Measurements from ENCODE around the gene UNC93A.

The UNC93A gene

GRCh38 chr6:167304912-167305311 lies 13.8 kb downstream of the UNC93A start:
- Histone ChIP-seq H3K36me3 (ENCODE audit: insufficient read depth, low read length) (no peaks in the 10 kb centered on the region), H2AFZ (ENCODE audit: low read depth, low read length) (no peak overlapping the region), H3K79me2 (ENCODE audit: insufficient read depth, low read length) (no peaks in the 10 kb centered on the region), H3K9me3 (ENCODE audit: insufficient read depth, low read length, severe bottlenecking) (no peaks in the 10 kb centered on the region), H3K27me3 (ENCODE audit: insufficient read depth, low read length, poor library complexity) (no peaks in the 10 kb centered on the region), H3K4me3 (ENCODE audit: low read depth in 1 of 2, low read length in 2 of 2) (no peak overlapping the region), H3K9ac (ENCODE audit: low read depth, low read length) (no peak overlapping the region), H4K20me1 (ENCODE audit: insufficient read depth, low read length) (no peaks in the 10 kb centered on the region), H3K4me2 (ENCODE audit: insufficient read depth, low read length) (no peak overlapping the region), H3K4me1 (ENCODE audit: insufficient read depth, low read length) (no peaks in the 10 kb centered on the region), H3K27ac (ENCODE audit: low read length) (no peak overlapping the region)
- TF ChIP-seq, protein P1, sequence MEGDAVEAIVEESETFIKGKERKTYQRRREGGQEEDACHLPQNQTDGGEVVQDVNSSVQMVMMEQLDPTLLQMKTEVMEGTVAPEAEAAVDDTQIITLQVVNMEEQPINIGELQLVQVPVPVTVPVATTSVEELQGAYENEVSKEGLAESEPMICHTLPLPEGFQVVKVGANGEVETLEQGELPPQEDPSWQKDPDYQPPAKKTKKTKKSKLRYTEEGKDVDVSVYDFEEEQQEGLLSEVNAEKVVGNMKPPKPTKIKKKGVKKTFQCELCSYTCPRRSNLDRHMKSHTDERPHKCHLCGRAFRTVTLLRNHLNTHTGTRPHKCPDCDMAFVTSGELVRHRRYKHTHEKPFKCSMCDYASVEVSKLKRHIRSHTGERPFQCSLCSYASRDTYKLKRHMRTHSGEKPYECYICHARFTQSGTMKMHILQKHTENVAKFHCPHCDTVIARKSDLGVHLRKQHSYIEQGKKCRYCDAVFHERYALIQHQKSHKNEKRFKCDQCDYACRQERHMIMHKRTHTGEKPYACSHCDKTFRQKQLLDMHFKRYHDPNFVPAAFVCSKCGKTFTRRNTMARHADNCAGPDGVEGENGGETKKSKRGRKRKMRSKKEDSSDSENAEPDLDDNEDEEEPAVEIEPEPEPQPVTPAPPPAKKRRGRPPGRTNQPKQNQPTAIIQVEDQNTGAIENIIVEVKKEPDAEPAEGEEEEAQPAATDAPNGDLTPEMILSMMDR (IDR thresholded peaks at IDR 0.05; ENCODE audit: borderline replicate concordance, extremely low read depth, low read length, poor library complexity, severe bottlenecking), result no peak
- no peak for TF ChIP-seq EZH2 (IDR thresholded peaks at IDR 0.05; ENCODE audit: borderline replicate concordance, low read depth, low read length, severe bottlenecking)
- DNase-seq (no peak), ATAC-seq (ENCODE audit: insufficient read depth, low read depth) (no peak)

DNA sequence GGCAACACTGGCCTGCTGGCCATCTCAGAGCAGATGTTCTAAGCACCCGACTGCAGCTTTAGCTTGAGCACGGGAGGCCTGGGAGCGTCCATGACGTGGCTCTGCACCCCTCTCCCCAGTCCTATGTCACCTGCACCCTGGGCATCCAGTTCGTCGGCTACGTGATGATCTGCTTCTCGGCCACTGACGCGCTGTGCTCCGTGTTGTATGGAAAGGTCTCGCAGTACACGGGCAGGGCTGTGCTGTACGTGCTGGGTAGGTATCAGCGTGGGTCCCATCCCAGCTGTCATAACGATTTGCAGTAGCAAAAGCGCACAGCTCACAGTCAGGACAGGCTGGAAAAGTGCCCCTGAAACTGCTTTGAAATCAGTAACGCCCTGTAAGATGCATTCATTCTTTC lies 14.7 kb downstream of the UNC93A start:
- Histone ChIP-seq H3K27me3 (ENCODE audit: insufficient read depth, low read length, poor library complexity) (no peaks in the 10 kb centered on the region), H3K4me1 (ENCODE audit: insufficient read depth, low read length) (no peaks in the 10 kb centered on the region), H3K79me2 (ENCODE audit: insufficient read depth, low read length) (no peaks in the 10 kb centered on the region), H3K4me3 (ENCODE audit: low read depth in 1 of 2, low read length in 2 of 2) (no peak overlapping the region), H3K4me2 (ENCODE audit: insufficient read depth, low read length) (no peak overlapping the region), H2AFZ (ENCODE audit: low read depth, low read length) (no peak overlapping the region), H3K9me3 (ENCODE audit: insufficient read depth, low read length, severe bottlenecking) (no peaks in the 10 kb centered on the region), H3K9ac (ENCODE audit: low read depth, low read length) (no peak overlapping the region), H3K36me3 (ENCODE audit: insufficient read depth, low read length) (no peaks in the 10 kb centered on the region), H3K27ac (ENCODE audit: low read length) (no peak overlapping the region), H4K20me1 (ENCODE audit: insufficient read depth, low read length) (no peaks in the 10 kb centered on the region)
- TF ChIP-seq EZH2 (IDR thresholded peaks at IDR 0.05; ENCODE audit: borderline replicate concordance, low read depth, low read length, severe bottlenecking), result no peak
- TF ChIP-seq, protein P1 (IDR thresholded peaks at IDR 0.05; ENCODE audit: borderline replicate concordance, extremely low read depth, low read length, poor library complexity, severe bottlenecking), result no peak
- ATAC-seq (ENCODE audit: insufficient read depth, low read depth) (no peak), DNase-seq (no peak)

- H3K27me3 ChIP-seq (ENCODE audit: insufficient read depth, low read length, poor library complexity), result no peaks in the 10 kb centered on the region
- no peak for ATAC-seq (ENCODE audit: insufficient read depth, low read depth)
- no peak for DNase-seq
Observed at GRCh38 chr6:167306401-167306998, 15.4 kb downstream of the UNC93A start.

More at GRCh38 chr6:167306401-167306998, 15.4 kb downstream of the UNC93A start:
- Histone ChIP-seq H3K4me3 (ENCODE audit: low read depth in 1 of 2, low read length in 2 of 2) (no peak overlapping the region), H2AFZ (ENCODE audit: low read depth, low read length) (no peak overlapping the region), H3K79me2 (ENCODE audit: insufficient read depth, low read length) (no peaks in the 10 kb centered on the region), H3K4me2 (ENCODE audit: insufficient read depth, low read length) (no peak overlapping the region), H3K27ac (ENCODE audit: low read length) (no peak overlapping the region), H4K20me1 (ENCODE audit: insufficient read depth, low read length) (no peaks in the 10 kb centered on the region), H3K36me3 (ENCODE audit: insufficient read depth, low read length) (no peaks in the 10 kb centered on the region), H3K9me3 (ENCODE audit: insufficient read depth, low read length, severe bottlenecking) (no peaks in the 10 kb centered on the region), H3K9ac (ENCODE audit: low read depth, low read length) (no peak overlapping the region), H3K4me1 (ENCODE audit: insufficient read depth, low read length) (no peaks in the 10 kb centered on the region)
- TF ChIP-seq EZH2 (IDR thresholded peaks at IDR 0.05; ENCODE audit: borderline replicate concordance, low read depth, low read length, severe bottlenecking), result no peak
- TF ChIP-seq, protein P1 (IDR thresholded peaks at IDR 0.05; ENCODE audit: borderline replicate concordance, extremely low read depth, low read length, poor library complexity, severe bottlenecking), result no peak
